SK-N-SH treated with all-trans-retinoic acid at 6 μM for 48 hours (cell line): ENCODE data around the gene TCL1A.

ENCODE experiments used
- ATAC-seq: fragments of 200-7000 bp; cut with Tn5 transposase; 3 replicates; pipeline ENCODE4 v1.9.1; 2020; ENCODE audit warnings: mild to moderate bottlenecking, moderate library complexity
- ARNTL ChIP-seq: fragments of 450-650 bp; formaldehyde crosslinking; IDR thresholded peaks from 2 replicates; pipeline ENCODE4 v1.5.0; 2020; ENCODE audit warnings: low read depth, mild to moderate bottlenecking, moderate library complexity, borderline replicate concordance
- BACH2 ChIP-seq: fragments of 250-450 bp; sonication (Bioruptor Pico); IDR thresholded peaks from 2 replicates; pipeline ENCODE4 v1.9.0; 2021; ENCODE audit warnings: mild to moderate bottlenecking, borderline replicate concordance
- CSDC2 ChIP-seq: fragments of 250-450 bp; sonication (Bioruptor Pico); IDR thresholded peaks from 2 replicates; pipeline ENCODE4 v1.5.0; 2020; ENCODE audit warnings: mild to moderate bottlenecking, moderate library complexity
- GLIS3 ChIP-seq: fragments of 250-450 bp; sonication (Bioruptor Pico); IDR thresholded peaks from 2 replicates; pipeline ENCODE4 v1.5.0; 2020; ENCODE audit warnings: mild to moderate bottlenecking, moderate library complexity
- ISL1 ChIP-seq: fragments of 250-450 bp; sonication (Bioruptor Pico); IDR thresholded peaks from 2 replicates; pipeline ENCODE4 v2.1.2; 2022; ENCODE audit warnings: mild to moderate bottlenecking, moderate library complexity
- OSR1 ChIP-seq: fragments of 250-450 bp; sonication (Bioruptor Pico); IDR thresholded peaks from 2 replicates; pipeline ENCODE4 v1.8.0; 2022; ENCODE audit warnings: moderate library complexity, mild to moderate bottlenecking, inconsistent platforms
- PPARA ChIP-seq: fragments of 250-450 bp; sonication (Bioruptor Pico); IDR thresholded peaks from 2 replicates; pipeline ENCODE4 v1.5.0; 2020; ENCODE audit warnings: mild to moderate bottlenecking, borderline replicate concordance
- RARB ChIP-seq: fragments of 250-450 bp; sonication (Bioruptor Pico); IDR thresholded peaks from 2 replicates; pipeline ENCODE4 v1.8.0; 2021; ENCODE audit warnings: mild to moderate bottlenecking, moderate library complexity
- SNAI2 ChIP-seq: fragments of 250-450 bp; sonication (Bioruptor Pico); IDR thresholded peaks from 2 replicates; pipeline ENCODE4 v1.5.0; 2020; ENCODE audit warnings: mild to moderate bottlenecking, moderate library complexity
- TCF4 ChIP-seq: fragments of 250-450 bp; sonication (Bioruptor Pico); IDR thresholded peaks from 2 replicates; pipeline ENCODE4 v1.8.0; 2021; ENCODE audit warnings: mild to moderate bottlenecking, moderate library complexity, borderline replicate concordance
- TOX ChIP-seq: fragments of 250-450 bp; sonication (Bioruptor Pico); IDR thresholded peaks from 2 replicates; pipeline ENCODE4 v1.8.0; 2021; ENCODE audit warnings: mild to moderate bottlenecking, moderate library complexity, borderline replicate concordance
- ZC3H10 ChIP-seq: fragments of 250-450 bp; sonication (Bioruptor Pico); IDR thresholded peaks from 2 replicates; pipeline ENCODE4 v1.5.1; 2021; ENCODE audit warnings: mild to moderate bottlenecking, moderate library complexity
- ZFP30 ChIP-seq: fragments of 450-650 bp; formaldehyde crosslinking; IDR thresholded peaks from 2 replicates; pipeline ENCODE4 v1.5.0; 2022; ENCODE audit warnings: mild to moderate bottlenecking, moderate library complexity
- ZNF565 ChIP-seq: fragments of 450-650 bp; formaldehyde crosslinking; conservative IDR thresholded peaks from 2 replicates; pipeline ENCODE4 v1.5.0; 2020; ENCODE audit warnings: low read depth, mild to moderate bottlenecking, moderate library complexity
- ZNF70 ChIP-seq: fragments of 450-650 bp; formaldehyde crosslinking; IDR thresholded peaks from 2 replicates; pipeline ENCODE4 v1.5.0; 2020; ENCODE audit warnings: mild to moderate bottlenecking, moderate library complexity
- ZNF8 ChIP-seq: fragments of 450-650 bp; formaldehyde crosslinking; IDR thresholded peaks from 2 replicates; pipeline ENCODE4 v1.5.0; 2020; ENCODE audit warnings: mild to moderate bottlenecking, moderate library complexity
- TF ChIP-seq, protein P1 (sequence below): fragments of 250-450 bp; sonication (Bioruptor Pico); IDR thresholded peaks from 2 replicates; pipeline ENCODE4 v1.8.0; 2020; ENCODE audit warnings: mild to moderate bottlenecking, moderate library complexity, borderline replicate concordance
- TF ChIP-seq, protein P2 (sequence below): fragments of 250-450 bp; sonication (Bioruptor Pico); IDR thresholded peaks from 2 replicates; pipeline ENCODE4 v1.5.0; 2020; ENCODE audit warnings: mild to moderate bottlenecking, moderate library complexity
- TF ChIP-seq, protein P3 (sequence below): fragments of 250-450 bp; sonication (Bioruptor Pico); IDR thresholded peaks from 2 replicates; pipeline ENCODE4 v1.5.1; 2021; ENCODE audit warnings: mild to moderate bottlenecking, moderate library complexity
- TF ChIP-seq, protein P4 (sequence below): fragments of 250-450 bp; sonication (Bioruptor Pico); IDR thresholded peaks from 2 replicates; pipeline ENCODE4 v1.8.0; 2021; ENCODE audit warnings: low read depth, mild to moderate bottlenecking, moderate library complexity, borderline replicate concordance

The TCL1A gene

DNA sequence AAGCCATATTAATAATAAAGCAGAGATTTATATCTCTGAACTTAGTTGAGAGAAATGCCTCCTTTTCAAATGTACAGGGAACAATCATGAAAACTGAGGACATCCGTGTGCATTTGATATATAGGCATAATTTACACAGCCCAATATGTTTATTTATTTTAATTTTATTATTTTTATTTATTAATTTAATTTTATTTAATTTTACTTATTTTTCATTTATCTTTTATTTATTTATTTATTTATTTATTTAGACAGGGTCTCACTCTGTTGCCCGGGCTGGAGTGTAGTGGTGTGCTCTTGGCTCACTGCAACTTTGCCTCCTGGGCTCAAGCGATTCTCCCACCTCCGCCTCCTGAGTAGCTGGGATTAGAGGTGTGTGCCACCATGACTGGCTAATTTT, 8.4 kb downstream of the TCL1A start:
- TF ChIP-seq RARB (CRISPR knock-in tag) (no peak), ZNF70 (CRISPR knock-in tag) (no peak), OSR1 (CRISPR knock-in tag) (no peak), SNAI2 (CRISPR knock-in tag) (no peak), ARNTL (CRISPR knock-in tag) (no peak), ZNF8 (CRISPR knock-in tag) (no peak), ZNF565 (no peak), CSDC2 (CRISPR knock-in tag) (no peak), ZFP30 (CRISPR knock-in tag) (no peak), ISL1 (CRISPR knock-in tag) (no peak), ZC3H10 (CRISPR knock-in tag) (no peak), TCF4 (no peak), TOX (CRISPR knock-in tag) (no peak), PPARA (no peak)
- TF ChIP-seq, protein P1, sequence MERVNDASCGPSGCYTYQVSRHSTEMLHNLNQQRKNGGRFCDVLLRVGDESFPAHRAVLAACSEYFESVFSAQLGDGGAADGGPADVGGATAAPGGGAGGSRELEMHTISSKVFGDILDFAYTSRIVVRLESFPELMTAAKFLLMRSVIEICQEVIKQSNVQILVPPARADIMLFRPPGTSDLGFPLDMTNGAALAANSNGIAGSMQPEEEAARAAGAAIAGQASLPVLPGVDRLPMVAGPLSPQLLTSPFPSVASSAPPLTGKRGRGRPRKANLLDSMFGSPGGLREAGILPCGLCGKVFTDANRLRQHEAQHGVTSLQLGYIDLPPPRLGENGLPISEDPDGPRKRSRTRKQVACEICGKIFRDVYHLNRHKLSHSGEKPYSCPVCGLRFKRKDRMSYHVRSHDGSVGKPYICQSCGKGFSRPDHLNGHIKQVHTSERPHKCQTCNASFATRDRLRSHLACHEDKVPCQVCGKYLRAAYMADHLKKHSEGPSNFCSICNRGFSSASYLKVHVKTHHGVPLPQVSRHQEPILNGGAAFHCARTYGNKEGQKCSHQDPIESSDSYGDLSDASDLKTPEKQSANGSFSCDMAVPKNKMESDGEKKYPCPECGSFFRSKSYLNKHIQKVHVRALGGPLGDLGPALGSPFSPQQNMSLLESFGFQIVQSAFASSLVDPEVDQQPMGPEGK (CRISPR knock-in tag) = no peak
- TF ChIP-seq, protein P2, sequence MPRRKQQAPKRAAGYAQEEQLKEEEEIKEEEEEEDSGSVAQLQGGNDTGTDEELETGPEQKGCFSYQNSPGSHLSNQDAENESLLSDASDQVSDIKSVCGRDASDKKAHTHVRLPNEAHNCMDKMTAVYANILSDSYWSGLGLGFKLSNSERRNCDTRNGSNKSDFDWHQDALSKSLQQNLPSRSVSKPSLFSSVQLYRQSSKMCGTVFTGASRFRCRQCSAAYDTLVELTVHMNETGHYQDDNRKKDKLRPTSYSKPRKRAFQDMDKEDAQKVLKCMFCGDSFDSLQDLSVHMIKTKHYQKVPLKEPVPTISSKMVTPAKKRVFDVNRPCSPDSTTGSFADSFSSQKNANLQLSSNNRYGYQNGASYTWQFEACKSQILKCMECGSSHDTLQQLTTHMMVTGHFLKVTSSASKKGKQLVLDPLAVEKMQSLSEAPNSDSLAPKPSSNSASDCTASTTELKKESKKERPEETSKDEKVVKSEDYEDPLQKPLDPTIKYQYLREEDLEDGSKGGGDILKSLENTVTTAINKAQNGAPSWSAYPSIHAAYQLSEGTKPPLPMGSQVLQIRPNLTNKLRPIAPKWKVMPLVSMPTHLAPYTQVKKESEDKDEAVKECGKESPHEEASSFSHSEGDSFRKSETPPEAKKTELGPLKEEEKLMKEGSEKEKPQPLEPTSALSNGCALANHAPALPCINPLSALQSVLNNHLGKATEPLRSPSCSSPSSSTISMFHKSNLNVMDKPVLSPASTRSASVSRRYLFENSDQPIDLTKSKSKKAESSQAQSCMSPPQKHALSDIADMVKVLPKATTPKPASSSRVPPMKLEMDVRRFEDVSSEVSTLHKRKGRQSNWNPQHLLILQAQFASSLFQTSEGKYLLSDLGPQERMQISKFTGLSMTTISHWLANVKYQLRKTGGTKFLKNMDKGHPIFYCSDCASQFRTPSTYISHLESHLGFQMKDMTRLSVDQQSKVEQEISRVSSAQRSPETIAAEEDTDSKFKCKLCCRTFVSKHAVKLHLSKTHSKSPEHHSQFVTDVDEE (CRISPR knock-in tag) = no peak
- TF ChIP-seq, protein P3, sequence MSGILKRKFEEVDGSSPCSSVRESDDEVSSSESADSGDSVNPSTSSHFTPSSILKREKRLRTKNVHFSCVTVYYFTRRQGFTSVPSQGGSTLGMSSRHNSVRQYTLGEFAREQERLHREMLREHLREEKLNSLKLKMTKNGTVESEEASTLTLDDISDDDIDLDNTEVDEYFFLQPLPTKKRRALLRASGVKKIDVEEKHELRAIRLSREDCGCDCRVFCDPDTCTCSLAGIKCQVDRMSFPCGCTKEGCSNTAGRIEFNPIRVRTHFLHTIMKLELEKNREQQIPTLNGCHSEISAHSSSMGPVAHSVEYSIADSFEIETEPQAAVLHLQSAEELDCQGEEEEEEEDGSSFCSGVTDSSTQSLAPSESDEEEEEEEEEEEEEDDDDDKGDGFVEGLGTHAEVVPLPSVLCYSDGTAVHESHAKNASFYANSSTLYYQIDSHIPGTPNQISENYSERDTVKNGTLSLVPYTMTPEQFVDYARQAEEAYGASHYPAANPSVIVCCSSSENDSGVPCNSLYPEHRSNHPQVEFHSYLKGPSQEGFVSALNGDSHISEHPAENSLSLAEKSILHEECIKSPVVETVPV (CRISPR knock-in tag) = no peak
- TF ChIP-seq, protein P4, sequence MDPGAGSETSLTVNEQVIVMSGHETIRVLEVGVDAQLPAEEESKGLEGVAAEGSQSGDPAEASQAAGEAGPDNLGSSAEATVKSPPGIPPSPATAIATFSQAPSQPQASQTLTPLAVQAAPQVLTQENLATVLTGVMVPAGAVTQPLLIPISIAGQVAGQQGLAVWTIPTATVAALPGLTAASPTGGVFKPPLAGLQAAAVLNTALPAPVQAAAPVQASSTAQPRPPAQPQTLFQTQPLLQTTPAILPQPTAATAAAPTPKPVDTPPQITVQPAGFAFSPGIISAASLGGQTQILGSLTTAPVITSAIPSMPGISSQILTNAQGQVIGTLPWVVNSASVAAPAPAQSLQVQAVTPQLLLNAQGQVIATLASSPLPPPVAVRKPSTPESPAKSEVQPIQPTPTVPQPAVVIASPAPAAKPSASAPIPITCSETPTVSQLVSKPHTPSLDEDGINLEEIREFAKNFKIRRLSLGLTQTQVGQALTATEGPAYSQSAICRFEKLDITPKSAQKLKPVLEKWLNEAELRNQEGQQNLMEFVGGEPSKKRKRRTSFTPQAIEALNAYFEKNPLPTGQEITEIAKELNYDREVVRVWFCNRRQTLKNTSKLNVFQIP (CRISPR knock-in tag) = no peak
- TF ChIP-seq, all 23 proteins: peak for 0
- no peak for ATAC-seq

DNA sequence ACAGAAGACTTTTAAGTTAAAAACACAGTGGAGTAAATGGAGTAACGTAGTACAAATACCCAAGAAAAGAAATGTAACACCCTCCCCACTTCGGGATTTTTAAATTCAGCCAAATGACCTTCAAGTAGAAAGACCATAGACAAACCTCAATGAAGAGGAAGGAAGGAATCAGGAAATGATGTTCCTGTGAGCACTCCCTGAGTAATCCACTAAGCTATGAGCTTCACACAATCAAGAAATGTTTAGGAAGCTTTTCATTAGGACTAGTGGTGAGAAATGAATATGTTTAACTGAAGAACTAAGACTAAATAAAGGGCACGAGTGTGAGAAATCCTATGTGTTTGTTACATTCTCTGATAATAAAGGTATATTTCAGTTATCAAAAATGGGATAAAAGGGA, 10.1 kb downstream of the TCL1A start:
- no peak for TF ChIP-seq TOX (CRISPR knock-in tag)
- TF ChIP-seq PPARA = no peak
- TF ChIP-seq, protein P1 (CRISPR knock-in tag) = no peak
- no peak for TF ChIP-seq RARB (CRISPR knock-in tag)
- no peak for TF ChIP-seq ISL1 (CRISPR knock-in tag)
- no peak for TF ChIP-seq BACH2 (CRISPR knock-in tag)
- TF ChIP-seq, protein P2 (CRISPR knock-in tag) = no peak
- no peak for TF ChIP-seq GLIS3 (CRISPR knock-in tag)
- TF ChIP-seq, protein P3 (CRISPR knock-in tag) = no peak
- TF ChIP-seq SNAI2 (CRISPR knock-in tag) = no peak
- no peak for TF ChIP-seq ZNF8 (CRISPR knock-in tag)
- TF ChIP-seq, all 23 proteins: peak for 0
- no peak for ATAC-seq
